DND-41 (cell line): ENCODE results near the gene LRRC52.

Experiments
- CTCF ChIP-seq: IDR thresholded peaks from 2 replicates; pipeline ENCODE4 v1.5.1; 2012; ENCODE audit warnings: borderline replicate concordance, low read length, moderate library complexity, mild to moderate bottlenecking; ENCODE audit not compliant: poor library complexity, severe bottlenecking; ENCODE audit errors: extremely low read depth
- EZH2 ChIP-seq: IDR thresholded peaks from 3 replicates; pipeline ENCODE4 v1.6.1; 2012; ENCODE audit warnings: borderline replicate concordance, low read depth, mild to moderate bottlenecking, moderate library complexity, low read length, inconsistent platforms; ENCODE audit not compliant: severe bottlenecking

DNA sequence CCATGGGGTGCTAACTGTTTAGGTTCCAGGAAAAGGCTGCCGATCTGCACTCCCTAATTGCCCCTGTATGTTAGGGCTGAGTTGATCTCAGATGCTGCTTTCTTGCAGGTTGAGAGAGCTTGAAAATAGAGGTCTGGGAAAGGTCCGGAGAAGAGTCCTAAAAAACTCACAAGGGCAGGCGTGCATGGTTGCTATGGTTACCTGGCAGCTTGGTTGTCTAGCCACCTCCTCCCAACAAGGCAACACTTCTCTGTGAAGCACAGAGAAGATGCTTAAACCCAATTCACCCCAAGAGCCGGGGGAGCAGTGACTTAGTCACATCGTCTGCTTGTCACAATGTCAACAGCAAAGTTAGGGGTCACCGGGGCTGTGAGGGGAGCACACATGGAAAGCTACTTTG lies 31.0 kb upstream of the LRRC52 start:
- TF ChIP-seq CTCF (no peak), EZH2 (no peak)
